ENCODE data around the gene GATAD2B.
"Not testable (repeated sequence)": the region's sequence is repeated elsewhere in the genome, so short reads cannot be mapped to it uniquely, and the experiment has no call there.

The GATAD2B gene

DNA sequence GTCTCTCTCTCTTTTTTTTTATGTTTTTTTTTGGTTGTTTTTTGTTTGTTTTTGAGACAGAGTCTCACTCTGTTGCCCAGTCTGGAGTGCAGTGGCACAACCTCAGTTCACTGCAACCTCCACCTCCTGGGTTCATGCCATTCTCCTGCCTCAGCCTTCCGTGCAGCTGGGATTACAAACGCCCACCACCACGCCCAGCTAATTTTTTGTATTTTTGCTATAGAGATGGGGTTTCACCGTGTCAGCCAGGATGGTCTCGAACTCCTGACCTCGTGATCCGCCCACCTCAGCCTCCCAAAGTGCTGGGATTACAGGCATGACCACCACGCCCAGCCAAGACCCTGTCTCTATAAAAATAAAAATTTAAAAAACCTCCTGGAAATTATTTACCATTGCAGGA lies 88.8 kb downstream of the GATAD2B start:
- not testable (repeated sequence) for DNase-seq (ENCODE audit: low read depth)

- no peak for DNase-seq (ENCODE audit: low read depth)
These were observed 89.6 kb downstream of the GATAD2B start for GRCh38 chr1:153833171-153833570.

- DNase-seq (ENCODE audit: low read depth) = no peak
These were observed 90.5 kb downstream of the GATAD2B start for GRCh38 chr1:153832293-153832692.

DNA sequence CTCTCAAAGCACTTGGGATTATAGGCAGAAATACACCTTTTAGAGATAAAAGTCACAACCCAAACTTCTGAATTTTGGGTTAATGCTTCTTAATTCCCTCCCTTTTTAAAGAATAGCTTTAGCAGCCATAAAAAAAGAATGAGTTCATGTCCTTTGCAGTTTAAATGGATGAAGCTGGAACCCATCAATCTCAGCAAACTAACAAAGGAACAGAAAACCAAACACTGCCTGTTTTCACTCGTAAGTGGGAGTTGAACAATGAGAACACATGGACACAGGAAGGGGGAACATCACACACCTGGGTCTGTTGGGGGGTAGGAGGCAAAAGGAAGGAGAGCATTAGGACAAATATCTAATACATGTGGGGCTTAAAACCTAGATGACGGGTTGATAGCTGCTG lies 91.7 kb downstream of the GATAD2B start:
- no peak for DNase-seq (ENCODE audit: low read depth)

DNA sequence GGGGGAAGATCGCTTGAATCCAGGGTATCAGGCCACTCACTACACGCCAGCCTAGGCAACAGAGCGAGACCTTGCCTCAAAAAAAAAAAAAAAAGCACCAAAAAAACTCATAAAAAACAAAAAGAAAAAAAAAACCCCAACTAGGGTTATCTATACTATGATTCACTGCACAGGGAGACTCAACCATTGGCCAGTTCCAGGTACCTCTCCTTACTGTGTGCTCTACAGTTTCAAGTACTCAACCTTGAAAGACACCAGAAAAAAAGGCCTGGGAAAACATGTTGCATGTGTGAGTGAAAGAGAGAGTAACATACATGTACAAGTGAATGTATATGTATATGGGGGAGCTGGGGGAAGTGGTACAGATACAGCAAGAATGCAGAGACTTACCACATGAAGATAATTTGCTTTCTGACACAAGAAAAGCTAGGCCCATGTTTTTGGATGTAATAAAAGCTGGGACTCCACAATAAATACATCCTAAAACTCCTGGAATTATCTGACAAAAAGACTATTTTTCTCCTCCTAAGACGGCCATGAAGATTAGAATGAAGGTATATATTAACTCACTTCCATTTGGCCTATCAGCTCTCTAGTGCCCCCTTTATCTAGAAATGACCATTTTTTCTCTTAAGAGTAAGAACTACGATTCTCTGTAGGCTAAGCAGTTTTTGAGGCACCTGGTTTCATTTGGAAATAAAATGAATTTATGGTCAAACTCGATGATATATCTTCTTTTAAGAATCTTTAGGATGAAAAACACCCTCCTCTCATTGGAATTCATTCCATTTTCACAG lies 95.4 kb downstream of the GATAD2B start:
- DNase-seq (ENCODE audit: low read depth) = no peak

DNA sequence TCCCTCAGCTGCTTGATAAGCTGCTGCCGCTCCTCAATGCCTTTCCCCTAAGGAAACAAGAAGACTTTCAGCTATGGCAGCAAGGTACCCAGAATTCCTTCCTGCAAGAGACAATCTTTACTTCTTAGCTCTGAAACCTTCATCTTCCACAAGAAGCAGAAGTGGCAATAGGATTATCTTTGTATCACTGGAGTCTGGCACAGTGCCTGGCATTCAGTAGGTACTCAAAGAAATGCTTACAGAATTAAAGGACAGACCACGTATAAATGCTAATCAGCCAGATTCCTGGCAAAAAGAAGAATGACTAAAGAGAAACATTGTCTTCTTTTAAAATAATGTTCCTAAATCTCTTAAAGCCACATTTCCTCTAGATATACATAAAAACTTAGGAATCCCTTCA lies 103.9 kb downstream of the GATAD2B start:
- DNase-seq (ENCODE audit: low read depth) = no peak

DNA sequence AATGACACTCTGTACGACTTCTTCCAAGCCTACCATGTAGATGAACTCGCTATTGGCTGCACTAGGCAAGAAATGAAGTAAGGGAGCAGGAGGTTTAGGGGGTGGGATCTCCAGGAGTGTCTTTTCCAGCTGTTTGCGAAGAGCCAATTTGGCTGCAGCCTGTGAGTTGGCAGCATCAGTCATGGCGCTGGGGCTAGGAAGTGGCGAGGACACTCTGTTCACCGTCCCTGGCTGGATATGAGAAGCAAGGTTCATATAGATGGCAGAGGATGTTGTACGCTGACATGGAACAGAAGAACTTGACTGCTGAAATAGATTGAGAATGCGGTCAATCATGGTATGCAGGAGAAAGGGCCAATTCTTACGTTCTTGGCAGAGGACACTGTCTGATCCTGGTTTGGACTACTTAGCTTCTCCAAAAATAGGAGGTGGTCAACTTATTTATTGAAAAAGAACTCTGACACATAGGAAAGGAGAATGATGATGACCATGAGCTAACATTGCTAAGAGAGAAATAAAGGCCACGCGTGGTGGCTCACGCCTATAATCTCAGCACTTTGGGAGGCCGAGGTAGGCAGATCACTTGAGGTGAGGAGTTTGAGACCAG lies 106.4 kb downstream of the GATAD2B start:
- DNase-seq (ENCODE audit: low read depth) = no peak

DNA sequence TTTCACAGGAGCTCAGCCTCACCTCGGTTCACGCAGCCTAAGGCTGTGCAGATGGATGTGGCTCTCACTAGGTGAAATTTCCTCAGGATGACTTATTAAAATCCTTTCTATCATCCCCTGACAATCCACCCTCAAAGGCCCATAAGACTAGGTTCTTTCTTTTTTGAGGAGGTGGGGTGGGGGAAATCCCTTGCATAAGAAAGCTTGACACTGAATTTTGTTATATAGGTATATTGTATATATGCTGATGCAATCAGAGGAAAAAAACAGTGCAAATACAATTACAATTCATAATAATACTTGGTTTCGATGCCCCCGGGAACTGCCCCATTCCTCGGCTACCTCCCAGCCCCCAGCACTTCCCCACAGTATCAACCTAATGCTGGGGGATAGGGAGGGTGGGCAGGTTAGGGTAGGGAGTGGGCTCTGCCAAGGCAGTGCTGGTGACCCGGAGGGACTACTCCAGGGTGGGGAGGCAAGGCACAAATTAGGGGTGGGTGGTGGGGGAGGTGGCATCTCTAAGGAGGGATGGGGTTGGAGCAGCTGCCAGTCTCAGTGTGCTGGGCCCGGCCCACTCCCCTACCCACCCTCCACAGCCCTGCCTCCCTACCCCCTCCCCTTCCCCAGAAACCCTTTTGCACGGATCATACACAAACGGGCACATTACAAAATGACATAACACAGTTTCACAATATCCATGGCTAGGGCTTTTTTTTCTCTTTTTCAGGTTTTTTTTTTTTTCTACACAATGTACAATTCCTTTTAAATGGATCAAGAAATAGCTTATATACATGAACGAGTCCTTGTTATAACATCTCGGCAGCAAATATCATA lies 116.7 kb downstream of the GATAD2B start:
- no peak for DNase-seq (ENCODE audit: low read depth)

DNA sequence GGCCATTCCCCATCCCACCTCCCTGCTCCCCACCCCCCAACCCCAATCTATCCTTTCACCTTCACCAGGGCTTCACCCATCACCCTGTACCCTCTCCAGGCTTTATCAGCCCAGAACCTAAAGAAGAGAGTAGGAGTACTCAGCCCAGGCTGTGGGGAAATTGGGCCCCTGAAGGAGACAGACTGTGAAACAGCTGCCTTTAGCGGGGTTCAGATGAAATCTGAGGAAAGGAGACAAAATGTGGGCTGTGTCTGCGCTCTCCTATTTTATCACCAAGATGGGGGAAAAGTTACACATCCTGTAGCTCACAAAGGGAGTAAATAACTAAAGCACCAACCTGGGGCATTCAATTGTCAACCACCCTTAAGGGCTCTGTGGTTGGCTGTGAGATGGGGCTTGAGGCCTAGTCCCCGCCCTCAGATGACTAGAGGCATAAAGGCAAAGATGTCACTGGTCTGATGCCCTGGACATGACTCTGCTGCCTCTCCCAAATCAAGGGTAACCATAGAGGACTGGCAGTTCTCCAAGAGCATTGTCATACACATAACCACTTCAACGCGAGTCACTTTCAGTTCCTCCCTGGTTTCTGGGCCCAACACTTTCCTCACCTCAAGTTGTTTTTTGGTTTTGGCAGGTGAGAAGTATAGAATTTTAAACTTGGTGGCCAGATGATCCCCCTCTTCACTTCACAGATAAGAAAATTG lies 117.6 kb downstream of the GATAD2B start:
- peak; percentile 80 for DNase-seq (ENCODE audit: low read depth)

- DNase-seq (ENCODE audit: low read depth) = no peak
These were observed 118.7 kb downstream of the GATAD2B start for GRCh38 chr1:153804112-153804511.

DNA sequence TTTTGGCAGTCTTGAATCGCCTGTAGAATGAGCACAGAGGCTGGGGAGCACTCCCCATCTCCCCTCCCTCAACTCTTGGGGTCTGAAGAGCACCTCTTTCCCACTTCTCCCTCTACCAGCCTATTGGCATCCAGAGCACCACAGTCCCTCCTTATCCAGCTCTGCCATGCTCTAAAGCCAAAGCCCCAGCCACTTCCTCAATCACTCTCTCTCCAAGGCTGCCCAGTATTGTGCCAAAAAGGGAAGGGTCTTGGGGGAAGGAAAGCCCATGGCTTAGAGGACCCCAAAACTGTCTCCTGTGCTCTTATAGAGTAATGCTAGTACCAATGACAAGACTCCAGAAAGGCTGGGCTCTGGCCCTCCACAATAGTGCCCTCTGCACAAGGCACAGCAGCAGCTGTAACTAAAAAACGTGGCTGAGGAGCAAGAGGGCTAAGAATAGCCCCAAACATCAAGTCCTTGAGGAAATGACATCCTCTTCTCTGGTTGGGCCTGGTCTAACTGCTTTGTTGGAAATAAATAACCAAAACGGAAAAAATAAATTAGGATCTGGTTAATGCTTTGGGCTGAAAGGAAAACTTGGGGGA lies 119.2 kb downstream of the GATAD2B start:
- DNase-seq (ENCODE audit: low read depth) = no peak

- DNase-seq (ENCODE audit: low read depth) = no peak
These were observed 120.7 kb downstream of the GATAD2B start for GRCh38 chr1:153801786-153802697.

GRCh38 chr1:153801028-153801625 lies 121.6 kb downstream of the GATAD2B start:
- no peak for DNase-seq (ENCODE audit: low read depth)

- DNase-seq (ENCODE audit: low read depth) = no peak
These were observed 122.3 kb downstream of the GATAD2B start for GRCh38 chr1:153800516-153800915.

GRCh38 chr1:153799566-153800465 lies 123.0 kb downstream of the GATAD2B start:
- no peak for DNase-seq (ENCODE audit: low read depth)

GRCh38 chr1:153799016-153799415 lies 123.8 kb downstream of the GATAD2B start:
- no peak for DNase-seq (ENCODE audit: low read depth)

- DNase-seq (ENCODE audit: low read depth) = no peak
These were observed 124.3 kb downstream of the GATAD2B start for GRCh38 chr1:153798468-153798780.

GRCh38 chr1:153796786-153797659 lies 125.7 kb downstream of the GATAD2B start:
- DNase-seq (ENCODE audit: low read depth) = peak; percentile 24
